Heart left ventricle (tissue), 16 donors: ENCODE results near the gene CNIH3. TPM values are rescaled to one million over a fixed set of nuclear protein-coding genes. Genes with fewer than 3 reads are reported as not detected.

Source experiments
- ATAC-seq, 4 donors: fragments of 200-7000 bp; cut with Tn5 transposase; one replicate each; pipeline ENCODE4 v1.9.1; 2020 to 2022; ENCODE audit warnings: moderate library complexity in 4 of 4, mild to moderate bottlenecking in 3 of 4, moderate number of reproducible peaks in 1 of 4
- DNase-seq, 5 donors: peaks; one replicate each; pipeline ENCODE4 v3.0.0-alpha.2; 2020
- H3K27ac ChIP-seq, 12 donors: fragments of 200-600 bp; sonication (generic) in 4 of 12; one replicate each; pipeline versions ENCODE4 v1.5.0 to v1.8.0; 2016 to 2022; ENCODE audit warnings: mild to moderate bottlenecking in 2 of 12
- H3K27me3 ChIP-seq, 9 donors: fragments of 200-600 bp; sonication (generic) in 2 of 9; one replicate each; pipeline versions ENCODE4 v1.5.1 to v1.8.0; 2016 to 2022; ENCODE audit warnings: mild to moderate bottlenecking in 3 of 9
- H3K36me3 ChIP-seq, 9 donors: fragments of 200-600 bp; sonication (generic) in 2 of 9; one replicate each; pipeline versions ENCODE4 v1.5.0 to v1.8.0; 2018 to 2022; ENCODE audit warnings: mild to moderate bottlenecking in 2 of 9
- H3K4me1 ChIP-seq, 12 donors: fragments of 200-600 bp; sonication (generic) in 4 of 12; one replicate each; pipeline versions ENCODE4 v1.5.0 to v1.8.0; 2016 to 2022; ENCODE audit warnings: mild to moderate bottlenecking in 3 of 12
- H3K4me3 ChIP-seq, 12 donors: fragments of 200-600 bp; sonication (generic) in 4 of 12; one replicate each; pipeline versions ENCODE4 v1.5.0 to v1.8.0; 2017 to 2022; ENCODE audit warnings: mild to moderate bottlenecking in 9 of 12, moderate library complexity in 4 of 12
- H3K9me3 ChIP-seq, 12 donors: fragments of 200-600 bp; sonication (generic) in 4 of 12; one replicate each; pipeline versions ENCODE4 v1.5.0 to v1.8.0; 2016 to 2022; ENCODE audit warnings: mild to moderate bottlenecking in 1 of 12
- POLR2A ChIP-seq, 2 donors: fragments of 450-650 bp; IDR thresholded peaks; one replicate each; pipeline ENCODE4 v1.6.1; 2017; ENCODE audit warnings: antibody characterized with exemption in 2 of 2, mild to moderate bottlenecking in 2 of 2, moderate library complexity in 2 of 2
- WGBS, 4 donors: extraction: QIAGEN DNeasy Blood & Tissue Kit in 2 of 4; methylation state at CpG; one replicate each; pipeline versions ENCODE4 v1.1.5 to v1.1.7; 2013 to 2018; 5-methylcytosine and 5-hydroxymethylcytosine counted together
- intact Hi-C, 10 donors: fragments of 100-400 bp; cut with DNase I; formaldehyde crosslinking; loops; one replicate each; pipeline versions ENCODE4 v1.11.1 to v1.14.2; 2022
- polyA plus RNA-seq, 2 donors: library from polyadenylated mRNA; stranded (reverse); fragments of 200-250 nt; gene quantifications; one replicate each; pipeline ENCODE4 v1.2.3, GENCODE V29; 2013
- total RNA-seq, 9 donors: library from RNA; depleted of rRNA in 2 of 9; stranded (reverse); fragments of >200 nt in 2 of 9; fragmentation: NEBNext Ultra II Directional in 3 of 9; extraction: Animal tissue kit (Norgen Biotek cat#: 25700) in 3 of 9; gene quantifications; one replicate each; pipeline versions ENCODE4 v1.1.0 to v1.2.4, GENCODE V29; 2016 to 2023
- TF ChIP-seq, protein P1 (sequence below), 12 donors: fragments of 200-600 bp; sonication (generic) in 4 of 12; IDR thresholded peaks; one replicate each; pipeline versions ENCODE4 v1.5.0 to v1.8.0; 2018 to 2022; ENCODE audit warnings: antibody characterized with exemption in 12 of 12, mild to moderate bottlenecking in 5 of 12
- donor health status: ischemic (EF 13 %, LVEDD 7.1; RV severe dilation, severe dysfunction).
- donor health status: healthy with polysubstance abuse.
- donor health status: DM: no; HTN: yes; CAD: no.
- donor health status: DM: no; HTN: no; CAD: no.
- donor health status: ischemic (EF 25% LVEDD 6.9; RV normal size, moderate dysfunction).
- donor health status: ischemic (EF 25% LVEDD 5.7; RV mildly dilated, moderate dysfunction).
- donor health status: healthy.
- donor health status: DM: yes; HTN: yes; CAD: no.
- donor health status: ischemic (EF 35%, LVEDD 5.7; RV mildly dilated, moderate dysfunction).
- donor health status: nonischemic (EF 11% LVEDD 7.7; RV severe dilation, severe dysfunction).
- donor health status: DM: yes; HTN: yes; CAD: no.
- donor health status: PGD.
- donor health status: ischemic (EF 29% LVEDD 5.4; RV normal size, mild dysfunction).
- donor health status: nonischemic (EF 23%, LVEDD 6.1; RV moderate dilation, normal function).

Gene CNIH3
- total and polyA plus RNA-seq, 11 donors, result 0.34 to 2.6 (median 0.62) TPM; not detected in 2

DNA sequence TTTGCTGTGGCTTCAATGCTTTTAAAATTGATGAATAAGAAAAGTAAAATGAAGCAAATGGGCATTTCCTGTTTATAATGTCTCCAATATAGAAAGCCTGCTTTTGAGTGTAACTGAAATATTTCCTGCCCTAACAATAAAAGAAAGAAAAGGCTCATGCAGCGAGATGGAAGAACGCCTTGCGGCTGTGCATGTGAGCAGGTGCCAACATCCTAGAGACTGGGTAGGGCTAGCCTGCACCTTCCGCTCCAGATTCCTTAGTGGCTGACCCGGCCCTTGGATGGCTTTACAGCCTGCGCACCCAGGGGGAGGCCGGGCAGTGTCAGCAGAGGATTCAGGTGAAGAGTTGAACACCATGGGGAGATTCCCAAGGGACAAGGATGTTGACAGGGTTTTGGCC is 21.8 kb downstream of the CNIH3 start:
- H3K36me3 ChIP-seq, result no peaks in the 10 kb centered on the region
- no peak overlapping the region for H3K27ac ChIP-seq
- DNase-seq, result no peak
- ATAC-seq, result no peak
- H3K9me3 ChIP-seq, result no peaks in the 10 kb centered on the region
- intact Hi-C loops, result no loop called here
- no peak overlapping the region for H3K4me3 ChIP-seq
- WGBS, 4 donors, result 80 to 87% (median 85%) methylated on average over 6 to 7 of the region's 7 CpGs
- no peaks in the 10 kb centered on the region for H3K4me1 ChIP-seq
- peaks cover 0 to 10% (median 0%) of the 10 kb centered on the region in 9 donors for H3K27me3 ChIP-seq
- no peak for TF ChIP-seq POLR2A (IDR thresholded peaks at IDR 0.05)
- TF ChIP-seq, protein P1, sequence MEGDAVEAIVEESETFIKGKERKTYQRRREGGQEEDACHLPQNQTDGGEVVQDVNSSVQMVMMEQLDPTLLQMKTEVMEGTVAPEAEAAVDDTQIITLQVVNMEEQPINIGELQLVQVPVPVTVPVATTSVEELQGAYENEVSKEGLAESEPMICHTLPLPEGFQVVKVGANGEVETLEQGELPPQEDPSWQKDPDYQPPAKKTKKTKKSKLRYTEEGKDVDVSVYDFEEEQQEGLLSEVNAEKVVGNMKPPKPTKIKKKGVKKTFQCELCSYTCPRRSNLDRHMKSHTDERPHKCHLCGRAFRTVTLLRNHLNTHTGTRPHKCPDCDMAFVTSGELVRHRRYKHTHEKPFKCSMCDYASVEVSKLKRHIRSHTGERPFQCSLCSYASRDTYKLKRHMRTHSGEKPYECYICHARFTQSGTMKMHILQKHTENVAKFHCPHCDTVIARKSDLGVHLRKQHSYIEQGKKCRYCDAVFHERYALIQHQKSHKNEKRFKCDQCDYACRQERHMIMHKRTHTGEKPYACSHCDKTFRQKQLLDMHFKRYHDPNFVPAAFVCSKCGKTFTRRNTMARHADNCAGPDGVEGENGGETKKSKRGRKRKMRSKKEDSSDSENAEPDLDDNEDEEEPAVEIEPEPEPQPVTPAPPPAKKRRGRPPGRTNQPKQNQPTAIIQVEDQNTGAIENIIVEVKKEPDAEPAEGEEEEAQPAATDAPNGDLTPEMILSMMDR (IDR thresholded peaks at IDR 0.05), result no peak

DNA sequence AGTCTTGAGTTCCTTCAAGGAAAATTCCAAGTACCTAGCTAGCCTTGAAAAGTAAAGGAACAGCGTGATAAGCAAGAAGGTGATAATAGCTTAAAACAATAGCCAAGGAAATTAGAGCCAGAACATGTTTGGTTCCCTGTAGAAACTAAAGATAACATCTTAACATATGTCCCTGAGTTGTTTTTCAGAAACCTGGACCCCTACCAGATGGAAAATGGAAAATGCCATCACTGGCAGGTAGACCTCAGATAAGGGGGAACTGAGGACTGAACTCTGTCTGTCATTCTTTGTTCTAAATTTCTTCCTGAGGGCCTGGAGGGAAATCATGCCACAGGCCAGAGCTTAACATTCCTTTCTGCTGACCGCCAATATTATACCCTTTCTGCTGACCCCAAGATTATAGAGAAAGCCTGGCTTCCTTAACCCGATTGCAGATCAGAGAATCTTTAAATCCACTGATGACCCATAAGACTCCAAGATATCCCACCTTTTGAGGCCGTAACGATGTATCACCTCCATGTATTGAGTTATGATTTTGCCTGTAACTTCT is 23.4 kb downstream of the CNIH3 start:
- no peak for ATAC-seq
- WGBS, 4 donors, result 71 to 89% (median 78%) methylated on average over 5 of the region's 5 CpGs
- Histone ChIP-seq H3K27me3 (peaks cover 0 to 10% (median 0%) of the 10 kb centered on the region in 9 donors), H3K4me1 (peaks cover 0 to 10% (median 0%) of the 10 kb centered on the region in 12 donors), H3K4me3 (no peak overlapping the region), H3K36me3 (no peaks in the 10 kb centered on the region), H3K9me3 (no peaks in the 10 kb centered on the region), H3K27ac (no peak overlapping the region)
- TF ChIP-seq POLR2A (IDR thresholded peaks at IDR 0.05), result no peak
- TF ChIP-seq, protein P1 (IDR thresholded peaks at IDR 0.05), result no peak
- intact Hi-C loops, result no loop called here
- DNase-seq, result no peak

DNA sequence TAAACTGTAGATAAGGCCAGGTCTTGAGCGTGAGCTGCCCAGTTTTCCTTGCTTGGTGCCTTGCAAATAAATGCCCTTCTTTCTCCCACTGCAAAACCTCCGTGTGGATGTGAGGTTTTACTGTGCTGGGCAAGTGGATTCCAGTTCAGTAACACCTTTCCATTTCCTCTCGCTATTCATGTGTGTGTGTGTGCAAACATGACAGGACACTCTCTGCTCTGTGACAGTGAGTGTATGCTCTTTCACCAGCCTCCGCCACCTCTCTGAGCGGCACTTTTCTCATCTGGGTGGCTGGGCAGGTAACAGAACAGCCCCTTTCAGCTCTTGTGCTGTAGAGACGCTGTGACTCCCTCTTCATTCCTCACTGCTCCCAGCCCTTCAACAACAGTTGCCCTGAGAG is 23.9 kb downstream of the CNIH3 start:
- peaks cover 0 to 10% (median 0%) of the 10 kb centered on the region in 9 donors for H3K27me3 ChIP-seq
- DNase-seq (no peak), ATAC-seq (no peak)
- no peaks in the 10 kb centered on the region for H3K9me3 ChIP-seq
- peaks cover 0 to 10% (median 0%) of the 10 kb centered on the region in 12 donors for H3K4me1 ChIP-seq
- H3K4me3 ChIP-seq, result no peak overlapping the region
- H3K27ac ChIP-seq, result no peak overlapping the region
- WGBS, 4 donors, result 70 to 76% (median 74%) methylated on average over 6 of the region's 6 CpGs
- no peak for TF ChIP-seq POLR2A (IDR thresholded peaks at IDR 0.05)
- TF ChIP-seq, protein P1 (IDR thresholded peaks at IDR 0.05), result no peak
- intact Hi-C loops, result loop anchor here in 7 of 10 donors (5.0 to 10.0 kb wide), 5 partner anchors 123 to 285 kb away; partner anchors contain the start of gene DNAH14 (in 3 of the 7)
- H3K36me3 ChIP-seq, result no peaks in the 10 kb centered on the region

DNA sequence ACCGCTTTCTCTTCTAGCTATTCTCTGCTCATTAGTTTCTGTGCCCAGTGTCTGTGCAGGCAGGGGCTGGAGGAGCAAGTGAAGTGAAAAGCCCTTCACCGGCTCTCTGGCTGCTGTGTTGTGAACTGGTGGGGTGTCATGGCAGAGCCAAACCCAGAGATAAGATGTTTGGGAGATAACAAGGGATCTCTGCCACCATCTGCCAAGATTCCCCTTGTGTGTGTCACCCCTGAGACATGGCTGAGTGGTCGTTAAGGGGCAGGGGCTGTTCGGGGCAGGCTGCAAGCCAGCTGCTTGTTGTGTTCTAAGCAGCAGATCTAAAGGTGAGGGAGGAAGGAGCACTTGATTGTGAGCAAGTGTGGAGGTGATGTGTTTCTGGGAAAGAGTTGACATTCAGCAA is 24.5 kb downstream of the CNIH3 start:
- no peak for ATAC-seq
- Histone ChIP-seq H3K4me3 (no peak overlapping the region), H3K27me3 (peaks cover 0 to 10% (median 0%) of the 10 kb centered on the region in 9 donors), H3K9me3 (no peaks in the 10 kb centered on the region), H3K27ac (no peak overlapping the region), H3K4me1 (peaks cover 0 to 10% (median 0%) of the 10 kb centered on the region in 12 donors), H3K36me3 (no peaks in the 10 kb centered on the region)
- no peak for DNase-seq
- TF ChIP-seq, protein P1 (IDR thresholded peaks at IDR 0.05), result no peak
- TF ChIP-seq POLR2A (IDR thresholded peaks at IDR 0.05), result no peak
- 45 to 66% (median 53%) methylated on average over 4 of the region's 4 CpGs for WGBS, 4 donors
- intact Hi-C loops, result loop anchor here in 7 of 10 donors (5.0 to 10.0 kb wide), 5 partner anchors 123 to 284 kb away; partner anchors contain the start of gene DNAH14 (in 3 of the 7)
